A549 (cell line): ENCODE data around the gene DNAAF3. TPM values are rescaled to one million over a fixed set of nuclear protein-coding genes. Genes with fewer than 3 reads are reported as not detected.
A peak's percentile ranks its signal among the peaks of the same experiment; 100 is the strongest.

Experiments
- ATAC-seq, 2 experiments: fragments of 200-7000 bp in 1 of 2; fragments of >200 bp in 1 of 2; cut with Nextera tagmentation in 1 of 2; cut with Tn5 transposase in 1 of 2; 3 replicates each; pipeline versions ENCODE4 v1.8.0 to v1.9.1; 2018 to 2020; ENCODE audit warnings: mild to moderate bottlenecking in 1 of 2, moderate library complexity in 1 of 2
- CTCF ChIA-PET: fragments of 300-600 bp; sonication (Branson Sonifier 250); formaldehyde crosslinking; extraction: SDS; loops from one replicate; lab custom pipeline; 2021; ENCODE audit warnings: antibody characterized with exemption, inconsistent platforms; lab: Yijun Ruan, JAX
- POLR2A ChIA-PET: fragments of 350-600 bp; formaldehyde crosslinking; extraction: SDS; loops from one replicate; lab custom pipeline; 2021; ENCODE audit warnings: antibody characterized with exemption, inconsistent platforms; lab: Yijun Ruan, JAX
- DNase-seq, 2 experiments: peaks; one replicate each; pipeline versions ENCODE4 v3.0.0 to v3.0.0-alpha.2; 2011 to 2016; ENCODE audit warnings: low read depth in 1 of 2, low spot score in 1 of 2
- FAIRE-seq: peaks from 2 replicates; lab custom pipeline; 2011; peaks lifted over from hg19 to GRCh38; lab: Jason Lieb, UNC
- H3K27ac ChIP-seq, 2 experiments: fragments of >200 bp; sonication (Bioruptor Twin); formaldehyde crosslinking; 3 replicates each; pipeline ENCODE4 v1.5.1; 2016 to 2017
- H3K4me1 ChIP-seq: fragments of >200 bp; sonication (Bioruptor Twin); formaldehyde crosslinking; 3 replicates; pipeline ENCODE4 v1.6.1; 2016
- H3K4me2 ChIP-seq: fragments of >200 bp; sonication (Bioruptor Twin); formaldehyde crosslinking; 3 replicates; pipeline ENCODE4 v1.6.1; 2016
- H3K4me3 ChIP-seq: fragments of >200 bp; sonication (Bioruptor Twin); formaldehyde crosslinking; 3 replicates; pipeline ENCODE4 v1.5.1; 2016
- H3K9me3 ChIP-seq: fragments of >200 bp; sonication (Bioruptor Twin); formaldehyde crosslinking; 3 replicates; pipeline ENCODE4 v1.6.1; 2016
- BHLHE40 ChIP-seq: IDR thresholded peaks from 2 replicates; pipeline ENCODE4 v1.6.1; 2012; ENCODE audit warnings: low read depth, low read length, inconsistent platforms
- CBX2 ChIP-seq: fragments of 200-600 bp; sonication (generic); IDR thresholded peaks from 2 replicates; pipeline ENCODE4 v1.6.1; 2016; ENCODE audit warnings: low read depth, mild to moderate bottlenecking, borderline replicate concordance
- CEBPB ChIP-seq, 2 experiments: fragments of >200 bp in 1 of 2; sonication (Bioruptor Twin) in 1 of 2; formaldehyde crosslinking in 1 of 2; IDR thresholded peaks; 2 replicates each; pipeline ENCODE4 v1.6.1; 2012 to 2016
- ESRRA ChIP-seq: fragments of 150-350 bp; IDR thresholded peaks from 2 replicates; pipeline ENCODE4 v1.6.1; 2014; ENCODE audit warnings: mild to moderate bottlenecking, low read length, borderline replicate concordance
- FOSL2 ChIP-seq, 2 experiments: fragments of 450-650 bp in 1 of 2; fragments of >200 bp in 1 of 2; sonication (Bioruptor Twin) in 1 of 2; formaldehyde crosslinking; IDR thresholded peaks; 2 replicates each; pipeline versions ENCODE4 v1.5.0 to v1.6.1; 2016 to 2020; ENCODE audit warnings: mild to moderate bottlenecking in 1 of 2, moderate library complexity in 1 of 2
- HDAC2 ChIP-seq: fragments of 200-600 bp; sonication (generic); IDR thresholded peaks from 2 replicates; pipeline ENCODE4 v1.6.1; 2016
- HOXB5 ChIP-seq: fragments of 250-450 bp; sonication (Bioruptor Pico); IDR thresholded peaks from 2 replicates; pipeline ENCODE4 v1.5.0; 2020; ENCODE audit warnings: mild to moderate bottlenecking, moderate library complexity
- KDM5A ChIP-seq: fragments of 200-600 bp; sonication (generic); IDR thresholded peaks from 2 replicates; pipeline ENCODE4 v1.6.1; 2016; ENCODE audit warnings: antibody characterized with exemption, mild to moderate bottlenecking
- MAX ChIP-seq: IDR thresholded peaks from 2 replicates; pipeline ENCODE4 v1.6.1; 2012
- MAZ ChIP-seq: fragments of 150-350 bp; IDR thresholded peaks from 2 replicates; pipeline ENCODE4 v1.6.1; 2014; ENCODE audit warnings: antibody characterized with exemption, low read depth, low read length, borderline replicate concordance
- MYC ChIP-seq: IDR thresholded peaks from 2 replicates; pipeline ENCODE4 v1.6.1; 2012; ENCODE audit warnings: mild to moderate bottlenecking, inconsistent platforms, low read length, improper control_type of control experiment, borderline replicate concordance
- NPAS2 ChIP-seq: fragments of 250-450 bp; sonication (Bioruptor Pico); IDR thresholded peaks from 2 replicates; pipeline ENCODE4 v1.8.0; 2022; ENCODE audit warnings: mild to moderate bottlenecking, moderate library complexity, borderline replicate concordance
- POLR2A ChIP-seq: IDR thresholded peaks from 2 replicates; pipeline ENCODE4 v1.6.1; 2012; ENCODE audit warnings: mild to moderate bottlenecking, low read length
- REST ChIP-seq: fragments of 200-600 bp; sonication (generic); IDR thresholded peaks from 2 replicates; pipeline ENCODE4 v1.6.1; 2016; ENCODE audit warnings: antibody characterized with exemption, mild to moderate bottlenecking, moderate library complexity
- RFX5 ChIP-seq: fragments of 450-650 bp; IDR thresholded peaks from 2 replicates; pipeline ENCODE4 v1.7.1; 2014; ENCODE audit warnings: antibody characterized with exemption, mild to moderate bottlenecking, moderate library complexity
- SMC3 ChIP-seq: fragments of >200 bp; sonication (Bioruptor Twin); formaldehyde crosslinking; IDR thresholded peaks from 3 replicates; pipeline ENCODE4 v1.6.1; 2018; ENCODE audit warnings: inconsistent platforms
- TP53 ChIP-seq: fragments of 250-450 bp; sonication (Bioruptor Pico); IDR thresholded peaks from 2 replicates; pipeline ENCODE4 v1.5.0; 2021; ENCODE audit warnings: mild to moderate bottlenecking, moderate library complexity
- USF2 ChIP-seq: fragments of 450-650 bp; IDR thresholded peaks from 2 replicates; pipeline ENCODE4 v1.6.1; 2014; ENCODE audit warnings: antibody characterized with exemption
- ZFP36 ChIP-seq: fragments of 450-650 bp; IDR thresholded peaks from 2 replicates; pipeline ENCODE4 v1.6.1; 2014; ENCODE audit warnings: borderline replicate concordance; ENCODE audit not compliant: partially characterized antibody
- ZNF302 ChIP-seq: fragments of 250-450 bp; sonication (Bioruptor Pico); IDR thresholded peaks from 2 replicates; pipeline ENCODE4 v1.9.0; 2021; ENCODE audit warnings: inconsistent platforms, mild to moderate bottlenecking, moderate library complexity
- ZSCAN20 ChIP-seq: fragments of 250-450 bp; sonication (Bioruptor Pico); IDR thresholded peaks from 2 replicates; pipeline ENCODE4 v1.8.0; 2022; ENCODE audit warnings: mild to moderate bottlenecking, moderate library complexity
- WGBS: methylation state at CpG from one replicate; pipeline ENCODE4 v1.1.6; 2017; ENCODE audit errors: missing lambda C conversion rate; 5-methylcytosine and 5-hydroxymethylcytosine counted together
- polyA plus RNA-seq, 4 experiments: library from polyadenylated mRNA; depleted of rRNA in 3 of 4; stranded (reverse); fragments of >200 nt; fragmentation: RNase III in 1 of 4; extraction: RNeasy Plus Mini Kit Qiagen cat#74134 plus additional on column Dnase treatment in 1 of 4; gene quantifications; 2 replicates in 3 of 4; 3 replicates in 1 of 4; pipeline ENCODE4 v1.2.3, GENCODE V29; 2011 to 2017

The DNAAF3 gene
- polyA plus RNA-seq, 2 of the 4 experiments (the other 2 are of a cell fraction) = 4.0 to 5.3 TPM

GRCh38 chr19:55181740-55182139 is 15.3 kb upstream of the DNAAF3 start (continued):
- TF ChIP-seq ZNF302 (CRISPR knock-in tag) (no peak), NPAS2 (CRISPR knock-in tag) (no peak), ZSCAN20 (CRISPR knock-in tag) (no peak), FOSL2 (IDR thresholded peaks at IDR 0.05) (no peak), FOSL2 (CRISPR knock-in tag; IDR thresholded peaks at IDR 0.05) (no peak), ZFP36 (no peak), KDM5A (no peak), CEBPB (IDR thresholded peaks at IDR 0.05) (no peak), ESRRA (no peak), CBX2 (no peak), POLR2A (no peak; the same call in 1 of the 2 replicates)
- TF ChIP-seq, all 56 proteins: peak for 0

- CTCF ChIA-PET = interaction anchor here (0.6 to 10.0 kb wide), 10 partner anchors 10 to 702 kb away, joined by 3 to 64 read pairs (median 9); partner anchors contain the start of genes DNAAF3 and TMEM238
- TF ChIP-seq BHLHE40 (peak; percentile 85), HDAC2 (no peak), POLR2A (no peak), RFX5 (0 out of 2 replicates have a peak, but pooled peaks have one; percentile 7), MAZ (peak; percentile 91; the same call in 1 of the 2 replicates), FOSL2 (IDR thresholded peaks at IDR 0.05) (no peak), FOSL2 (CRISPR knock-in tag; IDR thresholded peaks at IDR 0.05) (no peak), HOXB5 (CRISPR knock-in tag) (peak; percentile 53; the same call in 1 of the 2 replicates), SMC3 (no peak), REST (peak; percentile 93), MAX (peak; percentile 97), MYC (no peak), USF2 (peak; percentile 60), TP53 (no peak)
- FAIRE-seq (no peak), DNase-seq (peak in 1 of 2 experiments; percentile 76), ATAC-seq (peak; percentile 65 to 78)
- H3K4me1 ChIP-seq = peaks cover 14% of the 10 kb centered on the region
- H3K9me3 ChIP-seq = no peaks in the 10 kb centered on the region
- peak within 1 kb of the TSS; percentile 75 for H3K4me2 ChIP-seq
- H3K4me3 ChIP-seq = peak within 1 kb of the TSS; percentile 26
- WGBS = 4% methylated on average over 31 of the region's 68 CpGs
- H3K27ac ChIP-seq = no peak within 1 kb of the TSS; a peak in 1 of 6 replicates
- POLR2A ChIA-PET = interaction anchor here (0.9 to 1.8 kb wide), 3 partner anchors 9 to 228 kb away, joined by 5 to 7 read pairs (median 5); partner anchors contain the start of genes PPP6R1 and UBE2S
Observed at GRCh38 chr19:55179606-55180484, 13.4 kb upstream of the DNAAF3 start, which contains the start of gene SYT5. Gene SYT5, minus strand, starts transcription at chr19:55180289. Its CDS starts 1,248 bp downstream, at chr19:55179041.
